RWPE2 (cell line): ENCODE measurements around the gene PRKD2.
A peak's percentile ranks its signal among the peaks of the same experiment; 100 is the strongest.

ENCODE experiments used
- ATAC-seq: fragments of 200-7000 bp; cut with Tn5 transposase; 3 replicates; pipeline ENCODE4 v1.9.1; 2021; ENCODE audit warnings: low read depth
- DNase-seq: peaks from one replicate; pipeline ENCODE4 v3.0.0-alpha.2; 2020; ENCODE audit warnings: low spot score
- H3K27ac ChIP-seq: fragments of 450-650 bp; 2 replicates; pipeline ENCODE4 v1.5.1; 2017; ENCODE audit warnings: mild to moderate bottlenecking; ENCODE audit not compliant: poor library complexity, severe bottlenecking
- H3K27me3 ChIP-seq: fragments of 250-450 bp; sonication (Bioruptor Pico); 2 replicates; pipeline ENCODE4 v1.5.1; 2021; ENCODE audit warnings: mild to moderate bottlenecking, moderate library complexity; ENCODE audit not compliant: insufficient read depth, poor library complexity, severe bottlenecking
- H3K36me3 ChIP-seq: fragments of 250-450 bp; sonication (Bioruptor Pico); 2 replicates; pipeline ENCODE4 v1.5.1; 2020; ENCODE audit warnings: low read depth, mild to moderate bottlenecking, moderate library complexity
- H3K4me1 ChIP-seq: fragments of 250-450 bp; sonication (Bioruptor Pico); 2 replicates; pipeline ENCODE4 v1.5.1; 2021; ENCODE audit warnings: mild to moderate bottlenecking, moderate library complexity; ENCODE audit not compliant: insufficient read depth, poor library complexity, severe bottlenecking
- H3K4me3 ChIP-seq: fragments of 250-450 bp; sonication (Bioruptor Pico); 2 replicates; pipeline ENCODE4 v1.5.1; 2021; ENCODE audit warnings: mild to moderate bottlenecking, moderate library complexity; ENCODE audit not compliant: severe bottlenecking
- H3K9me3 ChIP-seq: fragments of 250-450 bp; sonication (Bioruptor Pico); 2 replicates; pipeline ENCODE4 v1.5.1; 2021; ENCODE audit warnings: mild to moderate bottlenecking, moderate library complexity; ENCODE audit not compliant: severe bottlenecking
- CTCF ChIP-seq: fragments of 450-650 bp; IDR thresholded peaks from one replicate; pipeline ENCODE4 v1.5.1; 2017; ENCODE audit warnings: mild to moderate bottlenecking, moderate library complexity; ENCODE audit not compliant: poor library complexity, severe bottlenecking

Gene PRKD2

GRCh38 chr19:46661020-46661731, 55.7 kb downstream of the PRKD2 start, which contains the start of gene DACT3:
Gene DACT3 (minus strand): TSS chr19:46661182. CDS start chr19:46661064, 118 bp downstream.
- peaks cover 24% of the 10 kb centered on the region for H3K27me3 ChIP-seq
- no peak for TF ChIP-seq CTCF
- H3K36me3 ChIP-seq, result no peaks in the 10 kb centered on the region
- no peaks in the 10 kb centered on the region for H3K9me3 ChIP-seq
- ATAC-seq (peak; percentile 93), DNase-seq (peak; percentile 99)
- no peaks in the 10 kb centered on the region for H3K4me1 ChIP-seq
- no peak within 1 kb of the TSS for H3K27ac ChIP-seq
- peak within 1 kb of the TSS; percentile 27 for H3K4me3 ChIP-seq

- DNase-seq (peak; percentile 64), ATAC-seq (peak; percentile 22; the same call in 2 of the 3 replicates)
- Histone ChIP-seq H3K27ac (no peak overlapping the region), H3K9me3 (no peaks in the 10 kb centered on the region), H3K27me3 (peaks cover 24% of the 10 kb centered on the region), H3K4me3 (peak overlapping the region; percentile 27), H3K4me1 (no peaks in the 10 kb centered on the region), H3K36me3 (no peaks in the 10 kb centered on the region)
- TF ChIP-seq CTCF, result no peak
Observed at GRCh38 chr19:46660551-46661019, 56.3 kb downstream of the PRKD2 start.

GRCh38 chr19:46660008-46660517, 56.9 kb downstream of the PRKD2 start:
- no peaks in the 10 kb centered on the region for H3K36me3 ChIP-seq
- no peak overlapping the region for H3K27ac ChIP-seq
- TF ChIP-seq CTCF, result no peak
- DNase-seq (no peak), ATAC-seq (no peak)
- H3K9me3 ChIP-seq, result no peaks in the 10 kb centered on the region
- H3K27me3 ChIP-seq, result peaks cover 24% of the 10 kb centered on the region
- no peaks in the 10 kb centered on the region for H3K4me1 ChIP-seq
- H3K4me3 ChIP-seq, result no peak overlapping the region

- H3K4me3 ChIP-seq, result no peak overlapping the region
- peaks cover 24% of the 10 kb centered on the region for H3K27me3 ChIP-seq
- H3K27ac ChIP-seq, result no peak overlapping the region
- no peaks in the 10 kb centered on the region for H3K4me1 ChIP-seq
- no peak for DNase-seq
- TF ChIP-seq CTCF, result no peak
- H3K9me3 ChIP-seq, result no peaks in the 10 kb centered on the region
- no peak for ATAC-seq
- no peaks in the 10 kb centered on the region for H3K36me3 ChIP-seq
Observed at GRCh38 chr19:46659151-46660007, 57.5 kb downstream of the PRKD2 start.
